Subcutaneous adipose tissue (tissue), 4 donors: ENCODE data around the gene CHD9. TPM values are rescaled to one million over a fixed set of nuclear protein-coding genes. Genes with fewer than 3 reads are reported as not detected.

Experiments
- total RNA-seq, 4 donors: library from RNA; depleted of rRNA; stranded (reverse); fragments of >200 nt; gene quantifications; one replicate each; pipeline ENCODE4 v1.1.0, GENCODE V29; 2016
- TF ChIP-seq, protein P1 (sequence below): fragments of 450-650 bp; IDR thresholded peaks from one replicate; pipeline ENCODE4 v1.5.1; 2016; ENCODE audit warnings: low read depth, mild to moderate bottlenecking, control low read depth, antibody characterized with exemption, moderate library complexity

CHD9 gene
- total RNA-seq, 4 donors from 2014 or later: 78.0 to 113 (median 101) TPM

GRCh38 chr16:53219795-53220454, 165.1 kb downstream of the CHD9 start:
- TF ChIP-seq, protein P1, sequence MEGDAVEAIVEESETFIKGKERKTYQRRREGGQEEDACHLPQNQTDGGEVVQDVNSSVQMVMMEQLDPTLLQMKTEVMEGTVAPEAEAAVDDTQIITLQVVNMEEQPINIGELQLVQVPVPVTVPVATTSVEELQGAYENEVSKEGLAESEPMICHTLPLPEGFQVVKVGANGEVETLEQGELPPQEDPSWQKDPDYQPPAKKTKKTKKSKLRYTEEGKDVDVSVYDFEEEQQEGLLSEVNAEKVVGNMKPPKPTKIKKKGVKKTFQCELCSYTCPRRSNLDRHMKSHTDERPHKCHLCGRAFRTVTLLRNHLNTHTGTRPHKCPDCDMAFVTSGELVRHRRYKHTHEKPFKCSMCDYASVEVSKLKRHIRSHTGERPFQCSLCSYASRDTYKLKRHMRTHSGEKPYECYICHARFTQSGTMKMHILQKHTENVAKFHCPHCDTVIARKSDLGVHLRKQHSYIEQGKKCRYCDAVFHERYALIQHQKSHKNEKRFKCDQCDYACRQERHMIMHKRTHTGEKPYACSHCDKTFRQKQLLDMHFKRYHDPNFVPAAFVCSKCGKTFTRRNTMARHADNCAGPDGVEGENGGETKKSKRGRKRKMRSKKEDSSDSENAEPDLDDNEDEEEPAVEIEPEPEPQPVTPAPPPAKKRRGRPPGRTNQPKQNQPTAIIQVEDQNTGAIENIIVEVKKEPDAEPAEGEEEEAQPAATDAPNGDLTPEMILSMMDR: no peak

- TF ChIP-seq, protein P1: no peak
Measured at GRCh38 chr16:53220585-53220984, 165.8 kb downstream of the CHD9 start.

- TF ChIP-seq, protein P1: no peak
Measured at GRCh38 chr16:53224951-53225533, 170.3 kb downstream of the CHD9 start.

DNA sequence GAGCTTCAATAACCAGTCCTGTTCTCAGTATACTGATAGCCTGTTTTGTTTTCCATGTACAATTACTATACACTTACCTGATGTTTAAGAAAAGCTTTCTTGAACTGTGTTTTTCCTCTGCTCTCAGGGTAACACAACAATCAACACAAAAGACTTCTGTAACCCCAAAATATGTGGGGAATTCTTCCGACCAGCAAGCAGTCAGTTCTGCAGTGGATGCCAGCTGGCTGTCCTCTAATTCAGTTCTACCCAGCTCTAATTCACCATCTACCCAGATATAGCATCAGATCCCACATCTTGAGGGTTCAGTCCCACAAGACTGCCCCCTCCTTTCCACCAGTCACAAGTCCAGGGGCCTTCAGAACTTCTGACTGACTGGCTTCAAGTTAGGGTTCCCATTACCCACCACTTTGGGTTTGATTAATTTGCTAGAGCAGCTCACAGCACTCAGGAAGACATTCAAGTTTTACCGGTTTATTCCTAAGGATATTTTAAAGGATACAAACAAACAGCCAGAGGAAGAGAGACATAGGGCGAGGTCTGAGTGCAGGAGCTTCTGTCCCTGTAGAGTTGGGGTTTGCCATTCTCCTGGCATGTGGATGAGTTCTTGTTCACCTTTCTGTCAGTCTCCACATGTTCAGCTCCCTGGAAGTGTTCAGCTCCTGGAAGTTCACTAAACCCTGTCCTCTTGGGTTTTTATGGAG, 178.2 kb downstream of the CHD9 start:
- TF ChIP-seq, protein P1: no peak

- TF ChIP-seq, protein P1: no peak
Measured at GRCh38 chr16:53234836-53235235, 180.0 kb downstream of the CHD9 start.

- TF ChIP-seq, protein P1: no peak
Measured at GRCh38 chr16:53235851-53236250, 181.1 kb downstream of the CHD9 start.

GRCh38 chr16:53249331-53249730, 194.5 kb downstream of the CHD9 start:
- TF ChIP-seq, protein P1: no peak
